SH-SY5Y (cell line): ENCODE data around the gene ZNF19.

ENCODE experiments used
- GATA2 ChIP-seq: IDR thresholded peaks from 2 replicates; pipeline ENCODE4 v1.6.1; 2011; ENCODE audit warnings: mild to moderate bottlenecking, low read depth, low read length
- GATA3 ChIP-seq: IDR thresholded peaks from 2 replicates; pipeline ENCODE4 v1.6.1; 2011; ENCODE audit warnings: low read depth, mild to moderate bottlenecking, low read length, moderate library complexity

DNA sequence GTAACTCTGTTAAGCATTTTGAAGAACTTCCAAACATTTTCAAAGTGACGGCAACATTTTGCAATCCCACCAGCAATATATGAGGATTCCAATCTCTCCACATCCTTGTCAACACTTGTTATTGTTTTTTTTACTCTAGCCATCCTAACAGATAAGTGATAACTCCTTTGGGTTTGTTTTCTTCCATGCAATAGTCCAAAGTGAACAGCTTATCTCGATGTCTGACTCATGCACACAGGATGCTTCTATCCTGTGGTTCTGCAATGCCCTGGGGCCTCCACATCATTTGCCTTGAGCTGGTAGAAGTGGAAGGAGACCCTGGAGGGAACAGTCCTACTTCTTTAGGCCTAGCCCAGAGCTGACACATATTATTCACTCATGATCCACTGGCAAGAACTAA lies 60.2 kb downstream of the ZNF19 start:
- TF ChIP-seq GATA3, result no peak
- TF ChIP-seq GATA2, result no peak
